ENCODE measurements around the gene ANKS1A. TPM values are rescaled to one million over a fixed set of nuclear protein-coding genes. Genes with fewer than 3 reads are reported as not detected.

Gene ANKS1A
- total RNA-seq, 1 experiment from 2014 or later, result 28.5 TPM

DNA sequence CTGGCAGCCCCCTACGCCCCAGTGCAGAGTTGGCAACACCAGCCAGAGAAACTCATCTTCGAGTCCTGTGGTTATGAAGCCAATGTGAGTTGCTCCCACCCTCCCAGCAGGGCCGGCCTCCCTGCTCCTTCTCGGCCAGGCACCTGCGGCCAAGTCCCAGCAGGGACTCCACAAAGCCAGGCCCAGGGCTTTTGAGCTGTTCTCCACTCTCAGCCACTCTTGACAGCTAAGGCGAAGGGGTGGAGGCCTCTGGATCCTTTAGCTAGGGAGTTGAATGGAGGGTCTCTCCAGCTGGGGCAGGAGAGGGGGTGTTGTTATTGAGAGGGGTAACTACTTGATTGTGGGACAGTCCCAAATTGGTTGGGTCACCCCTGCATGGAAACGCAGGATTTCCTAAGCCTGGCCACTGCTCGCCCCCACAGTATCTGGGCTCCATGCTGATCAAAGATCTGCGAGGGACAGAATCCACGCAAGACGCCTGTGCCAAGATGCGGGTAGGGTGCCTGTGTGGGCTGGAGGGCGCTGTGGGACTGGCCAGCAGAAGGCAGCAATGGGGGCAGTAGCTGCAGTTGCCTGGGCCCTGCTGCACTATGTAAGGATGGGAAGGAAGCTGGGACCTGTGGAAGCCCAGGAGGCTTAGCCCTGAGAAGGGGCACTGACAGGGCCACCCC is 193.8 kb downstream of the ANKS1A start:
- no peaks in the 10 kb centered on the region for H3K36me3 ChIP-seq (ENCODE audit: low read depth)
- ChIA-PET POLR2A (ENCODE audit: unreplicated experiment) (no interaction called here), CTCF (no interaction called here)
- TF ChIP-seq CTCF (conservative IDR thresholded peaks at IDR 0.05) (no peak), EZH2 (IDR thresholded peaks at IDR 0.05; ENCODE audit: low read depth) (no peak)
- no peaks in the 10 kb centered on the region for H3K9me2 ChIP-seq (ENCODE audit: insufficient read depth)
- no peaks in the 10 kb centered on the region for H3K9me3 ChIP-seq (ENCODE audit: insufficient read depth, low read depth)
- no peak overlapping the region for H3K27ac ChIP-seq
- intact Hi-C loops (cut with micrococcal nuclease; ENCODE audit: unreplicated experiment), result no loop called here
- no peaks in the 10 kb centered on the region for H3K27me3 ChIP-seq (ENCODE audit: insufficient read depth, low read depth)
- H2AFZ ChIP-seq, result no peak overlapping the region
- no peaks in the 10 kb centered on the region for H3F3A ChIP-seq (ENCODE audit: insufficient read depth, low read depth)
- BruUV-seq (replicated peaks), result no TSS peak
- H3K4me3 ChIP-seq, result no peak overlapping the region
- no peaks in the 10 kb centered on the region for H3K79me2 ChIP-seq (ENCODE audit: low read depth)
- H3K4me1 ChIP-seq (replicated peaks; ENCODE audit: insufficient read depth), result no peaks in the 10 kb centered on the region
- no peak for DNase-seq
- H3K4me2 ChIP-seq, result no peak overlapping the region
- H4K20me1 ChIP-seq (ENCODE audit: insufficient read depth), result 0 out of 2 replicates have a peak, but pooled peaks cover 2% of the 10 kb centered on the region

DNA sequence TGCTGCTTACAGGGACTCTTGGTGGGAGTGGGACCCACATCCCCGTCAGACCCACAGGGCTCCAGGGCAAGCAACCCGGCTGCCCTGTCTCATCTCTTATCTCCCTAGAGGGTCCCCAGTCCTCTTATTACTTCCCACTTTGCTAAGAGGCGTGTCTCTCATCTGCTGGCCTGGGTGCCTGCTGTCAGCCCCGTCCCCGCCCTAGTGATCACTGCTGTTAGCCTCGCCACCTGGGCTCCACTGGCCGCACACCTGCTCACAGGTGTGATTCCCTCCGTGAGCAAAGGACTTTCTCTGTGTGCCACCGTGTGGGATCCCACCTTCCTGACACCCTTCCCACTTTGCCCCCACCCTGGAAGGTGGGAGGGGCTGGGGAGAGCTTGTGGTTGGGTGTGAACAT is 194.5 kb downstream of the ANKS1A start:
- CTCF ChIA-PET, result no interaction called here
- POLR2A ChIA-PET (ENCODE audit: unreplicated experiment), result no interaction called here

DNA sequence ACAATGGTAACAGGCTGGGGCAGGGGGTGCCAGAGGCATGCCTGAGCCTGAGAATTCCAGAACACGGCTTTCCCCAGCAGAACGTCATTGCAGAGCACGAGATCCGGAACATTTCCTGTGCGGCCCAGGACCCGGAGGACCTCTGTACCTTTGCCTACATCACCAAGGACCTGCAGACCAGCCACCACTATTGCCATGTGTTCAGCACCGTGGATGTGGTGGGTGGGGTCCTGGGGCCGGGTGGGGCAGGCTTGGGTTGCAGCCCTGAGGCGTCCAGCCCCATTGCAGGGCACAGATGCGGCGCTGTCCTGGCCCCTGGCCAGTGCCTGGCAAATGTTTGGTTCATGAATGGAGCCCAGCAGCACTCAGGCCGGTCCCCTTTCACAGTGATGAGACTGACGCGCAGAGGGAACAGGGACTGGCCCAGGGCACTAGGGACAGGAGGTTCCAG is 195.0 kb downstream of the ANKS1A start:
- no peak for DNase-seq
- no peak overlapping the region for H3K4me3 ChIP-seq
- H2AFZ ChIP-seq, result no peak overlapping the region
- intact Hi-C loops (cut with micrococcal nuclease; ENCODE audit: unreplicated experiment), result no loop called here
- H3K4me1 ChIP-seq (replicated peaks; ENCODE audit: insufficient read depth), result no peaks in the 10 kb centered on the region
- POLR2A ChIA-PET (ENCODE audit: unreplicated experiment), result no interaction called here
- 0 out of 2 replicates have a peak, but pooled peaks cover 2% of the 10 kb centered on the region for H4K20me1 ChIP-seq (ENCODE audit: insufficient read depth)
- H3K9me3 ChIP-seq (ENCODE audit: insufficient read depth, low read depth), result no peaks in the 10 kb centered on the region
- H3F3A ChIP-seq (ENCODE audit: insufficient read depth, low read depth), result no peaks in the 10 kb centered on the region
- no peaks in the 10 kb centered on the region for H3K79me2 ChIP-seq (ENCODE audit: low read depth)
- no TSS peak for BruUV-seq (replicated peaks)
- no peaks in the 10 kb centered on the region for H3K9me2 ChIP-seq (ENCODE audit: insufficient read depth)
- H3K4me2 ChIP-seq, result no peak overlapping the region
- H3K27ac ChIP-seq, result no peak overlapping the region
- no peak for TF ChIP-seq CTCF (conservative IDR thresholded peaks at IDR 0.05)
- no peak for TF ChIP-seq EZH2 (IDR thresholded peaks at IDR 0.05; ENCODE audit: low read depth)
- CTCF ChIA-PET, result interaction anchor here (0.6 kb wide), 1 partner anchor 97 kb away, joined by 5 read pairs; no protein-coding TSS in a partner anchor
- H3K27me3 ChIP-seq (ENCODE audit: insufficient read depth, low read depth), result no peaks in the 10 kb centered on the region
- no peaks in the 10 kb centered on the region for H3K36me3 ChIP-seq (ENCODE audit: low read depth)

More for the DNA sequence above, 194.5 kb downstream of the ANKS1A start:
- no peak for TF ChIP-seq EZH2 (IDR thresholded peaks at IDR 0.05; ENCODE audit: low read depth)
- no peak for TF ChIP-seq CTCF (conservative IDR thresholded peaks at IDR 0.05)
- Histone ChIP-seq H4K20me1 (ENCODE audit: insufficient read depth) (0 out of 2 replicates have a peak, but pooled peaks cover 2% of the 10 kb centered on the region), H2AFZ (no peak overlapping the region), H3K79me2 (ENCODE audit: low read depth) (no peaks in the 10 kb centered on the region), H3K27me3 (ENCODE audit: insufficient read depth, low read depth) (no peaks in the 10 kb centered on the region), H3K4me1 (replicated peaks; ENCODE audit: insufficient read depth) (no peaks in the 10 kb centered on the region), H3K9me3 (ENCODE audit: insufficient read depth, low read depth) (no peaks in the 10 kb centered on the region), H3K4me3 (no peak overlapping the region), H3K36me3 (ENCODE audit: low read depth) (no peaks in the 10 kb centered on the region), H3F3A (ENCODE audit: insufficient read depth, low read depth) (no peaks in the 10 kb centered on the region), H3K9me2 (ENCODE audit: insufficient read depth) (no peaks in the 10 kb centered on the region), H3K4me2 (no peak overlapping the region), H3K27ac (no peak overlapping the region)
- no TSS peak for BruUV-seq (replicated peaks)
- no peak for DNase-seq
- intact Hi-C loops (cut with micrococcal nuclease; ENCODE audit: unreplicated experiment), result no loop called here

Measured in PC-9 (cell line).